Mesenchymal stem cell (in vitro differentiated cells and primary cell): Measurements from ENCODE around the gene FBXO34.
A peak's percentile ranks its signal among the peaks of the same experiment; 100 is the strongest.

Source experiments
- DNase-seq: peaks from one replicate; pipeline ENCODE4 v3.0.0-alpha.2; 2013
- H2AFZ ChIP-seq: one replicate; pipeline ENCODE4 v1.6.1; 2013; ENCODE audit warnings: low read depth, mild to moderate bottlenecking, control low read depth, inconsistent platforms, low read length, moderate library complexity
- H2AK5ac ChIP-seq: 2 replicates; pipeline ENCODE4 v1.6.1; 2013; ENCODE audit warnings: low read length, moderate library complexity, mild to moderate bottlenecking, inconsistent platforms; ENCODE audit not compliant: severe bottlenecking
- H2BK120ac ChIP-seq: one replicate; pipeline ENCODE4 v1.6.1; 2013; ENCODE audit warnings: low read depth, mild to moderate bottlenecking, inconsistent platforms, low read length, moderate library complexity
- H2BK12ac ChIP-seq, 2 experiments: one replicate each; pipeline ENCODE4 v1.6.1; 2013; ENCODE audit warnings: inconsistent platforms in 2 of 2, low read length in 2 of 2, mild to moderate bottlenecking in 2 of 2, moderate library complexity in 2 of 2, control low read depth in 1 of 2
- H2BK15ac ChIP-seq: one replicate; pipeline ENCODE4 v1.6.1; 2013; ENCODE audit warnings: mild to moderate bottlenecking, low read depth, inconsistent platforms; ENCODE audit not compliant: poor library complexity, severe bottlenecking
- H2BK5ac ChIP-seq: 2 replicates; pipeline ENCODE4 v1.6.1; 2013; ENCODE audit warnings: low read depth, mild to moderate bottlenecking, low read length, control low read depth, inconsistent platforms; ENCODE audit not compliant: poor library complexity, severe bottlenecking
- H3K14ac ChIP-seq, 2 experiments: one replicate each; pipeline ENCODE4 v1.6.1; 2013; ENCODE audit warnings: inconsistent platforms in 2 of 2, low read length in 2 of 2, control low read depth in 1 of 2, mild to moderate bottlenecking in 1 of 2, moderate library complexity in 1 of 2
- H3K18ac ChIP-seq, 2 experiments: one replicate each; pipeline ENCODE4 v1.6.1; 2013; ENCODE audit warnings: inconsistent platforms in 2 of 2, low read length in 2 of 2, control low read depth in 1 of 2, low read depth in 1 of 2, mild to moderate bottlenecking in 1 of 2
- H3K23ac ChIP-seq, 2 experiments: one replicate each; pipeline ENCODE4 v1.6.1; 2013; ENCODE audit warnings: inconsistent platforms in 2 of 2, low read length in 2 of 2, mild to moderate bottlenecking in 2 of 2, moderate library complexity in 2 of 2, control low read depth in 1 of 2
- H3K27ac ChIP-seq: 2 replicates; pipeline ENCODE4 v1.5.1; 2013; ENCODE audit warnings: mild to moderate bottlenecking, moderate library complexity, low read length, control low read depth, inconsistent platforms; ENCODE audit not compliant: poor library complexity, severe bottlenecking
- H3K27me3 ChIP-seq, 2 experiments: 2 replicates each; pipeline versions ENCODE4 v1.6.1 to v1.7.0; 2013; ENCODE audit warnings: low read length in 2 of 2, mild to moderate bottlenecking in 2 of 2, moderate library complexity in 2 of 2, control low read depth in 1 of 2, inconsistent platforms in 1 of 2; ENCODE audit not compliant: control insufficient read depth in 1 of 2, insufficient read depth in 1 of 2
- H3K36me3 ChIP-seq, 2 experiments: 2 replicates each; pipeline versions ENCODE4 v1.6.1 to v1.7.0; 2013; ENCODE audit warnings: low read length in 2 of 2, control low read depth in 1 of 2, inconsistent platforms in 1 of 2, low read depth in 1 of 2, mild to moderate bottlenecking in 1 of 2; ENCODE audit not compliant: insufficient read depth in 2 of 2, control insufficient read depth in 1 of 2
- H3K4ac ChIP-seq, 2 experiments: one replicate each; pipeline ENCODE4 v1.6.1; 2013; ENCODE audit warnings: inconsistent platforms in 2 of 2, low read length in 2 of 2, mild to moderate bottlenecking in 2 of 2, moderate library complexity in 2 of 2, control low read depth in 1 of 2, low read depth in 1 of 2
- H3K4me1 ChIP-seq: 2 replicates; pipeline ENCODE4 v1.6.1; 2013; ENCODE audit warnings: low read depth, low read length, control low read depth; ENCODE audit not compliant: control insufficient read depth, insufficient read depth
- H3K4me2 ChIP-seq: 2 replicates; pipeline ENCODE4 v1.6.1; 2013; ENCODE audit warnings: low read length, mild to moderate bottlenecking, inconsistent platforms; ENCODE audit not compliant: poor library complexity, severe bottlenecking
- H3K4me3 ChIP-seq, 2 experiments: 2 replicates each; pipeline versions ENCODE4 v1.5.1 to v1.7.0; 2013; ENCODE audit warnings: low read length in 2 of 2, mild to moderate bottlenecking in 2 of 2, control low read depth in 1 of 2, low read depth in 1 of 2; ENCODE audit not compliant: insufficient read depth in 1 of 2
- H3K79me1 ChIP-seq: replicated peaks from 2 replicates; pipeline ENCODE4 v1.6.1; 2013; ENCODE audit warnings: mild to moderate bottlenecking, control low read depth, low read length, inconsistent platforms; ENCODE audit not compliant: poor library complexity, severe bottlenecking
- H3K9ac ChIP-seq: 2 replicates; pipeline ENCODE4 v1.7.0; 2013; ENCODE audit warnings: mild to moderate bottlenecking, low read length, moderate library complexity
- H3K9me3 ChIP-seq: 2 replicates; pipeline ENCODE4 v1.7.0; 2013; ENCODE audit warnings: mild to moderate bottlenecking, low read length; ENCODE audit not compliant: control insufficient read depth
- H4K8ac ChIP-seq: one replicate; pipeline ENCODE4 v1.6.1; 2013; ENCODE audit warnings: inconsistent platforms, mild to moderate bottlenecking, low read length, moderate library complexity
- H4K91ac ChIP-seq: one replicate; pipeline ENCODE4 v1.6.1; 2013; ENCODE audit warnings: mild to moderate bottlenecking, low read length, inconsistent platforms
- WGBS: methylation state at CpG from one replicate; pipeline ENCODE4 v1.1.7; 2013; ENCODE audit warnings: mixed read lengths; 5-methylcytosine and 5-hydroxymethylcytosine counted together

The FBXO34 gene

GRCh38 chr14:55271572-55272298 lies 514 bp downstream of the FBXO34 start:
- WGBS = 2% methylated on average over 53 of the region's 80 CpGs
- H3K4me2 ChIP-seq = peak overlapping the region; percentile 92
- peak overlapping the region; percentile 97 for H2AFZ ChIP-seq
- H3K36me3 ChIP-seq = peaks cover 0 to 4% of the 10 kb centered on the region in 2 experiments
- peak overlapping the region in 1 of 2 experiments; percentile 97 for H3K14ac ChIP-seq
- peak overlapping the region; percentile 89 for H4K91ac ChIP-seq
- H3K23ac ChIP-seq = peak overlapping the region in 1 of 2 experiments; percentile 94
- H3K4ac ChIP-seq = peak overlapping the region; percentile 81 to 84
- H2AK5ac ChIP-seq = no peak overlapping the region
- H4K8ac ChIP-seq = peak overlapping the region; percentile 92
- peaks cover 4% of the 10 kb centered on the region for H3K79me1 ChIP-seq
- peak; percentile 92 for DNase-seq
- H2BK5ac ChIP-seq = peak overlapping the region; percentile 57
- H3K27me3 ChIP-seq = no peaks in the 10 kb centered on the region
- peak overlapping the region; percentile 73 for H2BK120ac ChIP-seq
- peak overlapping the region; percentile 69 for H2BK15ac ChIP-seq
- no peaks in the 10 kb centered on the region for H3K9me3 ChIP-seq
- H3K9ac ChIP-seq = peak overlapping the region; percentile 99
- H2BK12ac ChIP-seq = peak overlapping the region; percentile 77 to 89
- H3K4me1 ChIP-seq = peaks cover 6% of the 10 kb centered on the region
- peak overlapping the region; percentile 92 to 99 for H3K4me3 ChIP-seq
- peak overlapping the region; percentile 96 to 97 for H3K18ac ChIP-seq
- H3K27ac ChIP-seq = no peak overlapping the region

- H2BK5ac ChIP-seq = no peak overlapping the region
- no peak overlapping the region for H4K91ac ChIP-seq
- WGBS = 22% methylated on average over 1 of the region's 1 CpG
- H3K18ac ChIP-seq = no peak overlapping the region
- no peak overlapping the region for H2AFZ ChIP-seq
- no peak overlapping the region for H3K4ac ChIP-seq
- H3K27ac ChIP-seq = no peak overlapping the region
- H3K4me3 ChIP-seq = peak overlapping the region in 1 of 2 experiments; percentile 99
- no peak for DNase-seq
- H2BK15ac ChIP-seq = no peak overlapping the region
- no peaks in the 10 kb centered on the region for H3K9me3 ChIP-seq
- peak overlapping the region; percentile 99 for H3K9ac ChIP-seq
- no peaks in the 10 kb centered on the region for H3K27me3 ChIP-seq
- no peak overlapping the region for H3K14ac ChIP-seq
- H4K8ac ChIP-seq = no peak overlapping the region
- H2AK5ac ChIP-seq = no peak overlapping the region
- H2BK12ac ChIP-seq = no peak overlapping the region
- H3K4me1 ChIP-seq = peaks cover 6% of the 10 kb centered on the region
- no peak overlapping the region for H2BK120ac ChIP-seq
- no peak overlapping the region for H3K23ac ChIP-seq
- peak overlapping the region; percentile 31 for H3K4me2 ChIP-seq
- peaks cover 0 to 4% of the 10 kb centered on the region in 2 experiments for H3K36me3 ChIP-seq
- peaks cover 5% of the 10 kb centered on the region for H3K79me1 ChIP-seq
Observed at GRCh38 chr14:55272387-55272786, 1.2 kb downstream of the FBXO34 start.

GRCh38 chr14:55272922-55273321 lies 1.7 kb downstream of the FBXO34 start:
- Histone ChIP-seq H2BK120ac (no peak overlapping the region), H3K27me3 (no peaks in the 10 kb centered on the region), H3K9me3 (no peaks in the 10 kb centered on the region), H3K4me1 (peaks cover 6% of the 10 kb centered on the region), H2BK15ac (no peak overlapping the region), H3K14ac (no peak overlapping the region), H2BK12ac (no peak overlapping the region), H4K8ac (no peak overlapping the region), H4K91ac (no peak overlapping the region), H3K23ac (no peak overlapping the region), H3K9ac (peak overlapping the region; percentile 99), H3K4ac (no peak overlapping the region), H2BK5ac (no peak overlapping the region), H3K4me3 (peak overlapping the region in 1 of 2 experiments; percentile 99), H3K4me2 (peak overlapping the region; percentile 9), H2AK5ac (no peak overlapping the region), H2AFZ (no peak overlapping the region), H3K36me3 (peaks cover 0 to 4% of the 10 kb centered on the region in 2 experiments), H3K27ac (no peak overlapping the region), H3K18ac (no peak overlapping the region), H3K79me1 (peaks cover 5% of the 10 kb centered on the region)
- DNase-seq = peak; percentile 10
- WGBS = no CpG with 5 or more reads among the region's 2 CpGs

GRCh38 chr14:55274146-55274545 lies 2.9 kb downstream of the FBXO34 start:
- peak overlapping the region in 1 of 2 experiments; percentile 99 for H3K4me3 ChIP-seq
- H4K91ac ChIP-seq = no peak overlapping the region
- no peak overlapping the region for H3K14ac ChIP-seq
- no peak overlapping the region for H3K4ac ChIP-seq
- H3K27ac ChIP-seq = no peak overlapping the region
- peaks cover 6% of the 10 kb centered on the region for H3K79me1 ChIP-seq
- H2BK120ac ChIP-seq = no peak overlapping the region
- no peak overlapping the region for H4K8ac ChIP-seq
- WGBS = 59% methylated on average over 3 of the region's 3 CpGs
- H3K27me3 ChIP-seq = no peaks in the 10 kb centered on the region
- no peak overlapping the region for H2BK5ac ChIP-seq
- H3K23ac ChIP-seq = no peak overlapping the region
- H3K9me3 ChIP-seq = no peaks in the 10 kb centered on the region
- H3K18ac ChIP-seq = no peak overlapping the region
- DNase-seq = peak; percentile 10
- H3K36me3 ChIP-seq = peaks cover 0 to 4% of the 10 kb centered on the region in 2 experiments
- H2AK5ac ChIP-seq = no peak overlapping the region
- H2AFZ ChIP-seq = no peak overlapping the region
- peaks cover 4% of the 10 kb centered on the region for H3K4me1 ChIP-seq
- H3K4me2 ChIP-seq = no peak overlapping the region
- peak overlapping the region; percentile 30 for H3K9ac ChIP-seq
- no peak overlapping the region for H2BK12ac ChIP-seq
- no peak overlapping the region for H2BK15ac ChIP-seq
